Measurements from ENCODE around the gene LGALS4.
"Not testable (repeated sequence)": the region's sequence is repeated elsewhere in the genome, so short reads cannot be mapped to it uniquely, and the experiment has no call there.

The LGALS4 gene

DNA sequence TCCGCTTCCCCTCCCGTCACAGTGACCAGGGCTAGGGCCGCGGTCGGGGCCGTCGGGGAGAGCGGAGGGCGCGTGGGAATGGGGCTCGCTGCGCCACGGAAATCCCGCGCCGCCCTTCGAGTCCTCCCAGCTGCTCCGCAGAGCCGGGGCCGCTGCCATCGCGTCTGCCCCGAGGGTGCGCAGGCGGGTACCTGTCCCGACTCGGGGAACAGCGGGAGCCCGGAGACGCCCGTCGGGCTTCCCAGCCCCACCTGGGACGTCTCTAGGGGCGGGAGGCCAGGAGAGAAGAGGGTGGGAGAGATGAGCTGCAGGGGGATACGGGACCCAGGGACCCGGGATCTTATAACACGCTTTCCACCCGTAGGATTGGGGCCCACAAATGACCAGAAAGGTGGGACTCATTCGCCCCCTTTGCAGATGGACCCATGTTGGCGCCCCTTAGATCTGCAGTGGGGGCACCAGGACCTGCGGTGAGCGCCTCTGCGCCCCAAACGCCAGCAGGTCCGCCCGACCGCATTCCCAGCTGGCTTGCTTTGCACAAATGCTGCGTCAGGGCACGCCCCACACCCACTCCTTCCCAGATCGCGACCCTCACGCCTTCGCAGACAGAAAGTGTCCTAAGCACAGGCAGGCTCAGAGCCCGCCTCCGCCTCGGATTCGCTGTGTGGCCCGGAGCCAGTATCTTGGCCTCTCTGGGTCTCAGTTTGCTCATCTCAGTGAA is 42.4 kb downstream of the LGALS4 start:
- not testable (repeated sequence) for DNase-seq

DNA sequence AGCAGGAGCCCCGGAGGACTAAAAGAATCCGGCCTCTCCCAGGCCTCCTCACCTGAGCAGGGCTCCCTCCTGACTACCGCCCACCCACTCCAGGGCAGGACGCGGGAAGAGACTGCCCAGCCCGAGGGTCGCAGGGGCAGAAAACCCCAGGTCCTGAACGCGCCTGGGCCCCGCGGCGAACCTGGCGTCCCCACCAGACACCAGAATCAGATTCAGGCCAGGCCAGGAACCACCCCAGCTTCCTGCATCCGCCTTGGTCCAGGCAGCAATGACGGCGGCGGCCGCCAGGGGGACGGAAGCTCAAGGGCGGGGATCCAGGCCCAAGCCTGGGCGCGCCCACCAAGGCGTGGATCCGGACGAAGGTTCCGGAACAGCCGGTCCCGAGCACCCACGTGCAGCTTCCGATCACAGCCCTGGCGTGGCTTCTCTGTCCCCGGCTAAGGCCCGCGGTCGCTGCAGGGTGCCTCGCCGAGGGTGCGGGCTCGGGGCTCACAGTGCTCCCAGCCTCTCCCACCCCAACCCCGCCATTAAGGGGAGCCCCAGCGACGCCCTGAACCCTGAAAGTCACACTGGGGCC is 43.0 kb downstream of the LGALS4 start:
- peak; percentile 83 to 91 (median 87) for DNase-seq

DNA sequence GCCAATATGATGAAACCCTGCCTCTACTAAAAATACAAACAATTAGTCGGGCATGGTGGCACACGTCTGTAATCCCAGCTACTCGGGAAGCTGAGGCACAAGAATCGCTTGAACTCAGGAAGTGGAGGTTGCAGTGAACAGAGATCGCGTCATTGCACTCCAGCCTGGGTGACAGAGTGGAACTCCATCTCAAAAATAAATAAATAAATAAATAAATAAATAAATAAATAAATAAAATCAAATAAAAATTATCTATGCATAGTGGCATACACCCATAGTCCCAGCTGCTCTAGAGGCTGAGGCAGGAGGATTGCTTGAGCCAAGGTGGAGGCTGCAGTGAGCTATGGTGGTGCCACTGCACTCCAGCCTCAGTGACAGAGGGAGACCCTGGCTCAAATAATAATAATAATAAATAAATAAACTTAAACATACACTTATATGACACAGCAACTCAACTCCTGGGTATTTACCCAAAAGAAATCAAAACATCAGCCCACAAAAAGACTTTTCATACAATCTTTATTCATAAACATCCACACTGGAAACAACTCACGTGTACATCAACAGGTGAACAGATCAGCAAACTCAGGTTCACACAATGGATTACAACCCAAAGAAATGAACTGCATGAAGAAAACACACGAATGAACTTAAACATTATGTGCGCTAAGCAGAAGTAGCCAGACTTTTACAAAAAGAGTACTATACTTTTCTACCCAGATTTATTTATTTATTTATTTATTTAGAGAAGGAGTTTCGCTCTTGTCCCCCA is 46.3 kb downstream of the LGALS4 start:
- DNase-seq = no peak

DNA sequence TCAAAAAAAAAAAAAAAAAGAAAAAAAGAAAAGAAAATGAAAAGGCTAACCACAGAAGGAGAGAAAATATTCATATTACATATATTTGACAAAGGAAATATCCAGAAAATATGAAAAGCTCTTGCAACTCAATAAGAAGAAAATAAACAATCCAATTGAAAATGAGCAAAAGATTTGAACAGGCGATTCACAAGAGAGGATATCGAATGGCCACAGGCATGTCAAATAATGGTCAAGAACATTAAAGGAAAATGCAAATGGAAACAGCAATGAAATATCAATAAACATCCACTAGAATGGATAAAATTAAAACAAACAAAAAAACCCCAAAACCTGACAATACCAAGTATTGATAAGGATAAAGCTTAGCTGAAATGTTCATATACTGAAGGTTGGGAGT is 47.5 kb downstream of the LGALS4 start:
- DNase-seq = no peak

DNA sequence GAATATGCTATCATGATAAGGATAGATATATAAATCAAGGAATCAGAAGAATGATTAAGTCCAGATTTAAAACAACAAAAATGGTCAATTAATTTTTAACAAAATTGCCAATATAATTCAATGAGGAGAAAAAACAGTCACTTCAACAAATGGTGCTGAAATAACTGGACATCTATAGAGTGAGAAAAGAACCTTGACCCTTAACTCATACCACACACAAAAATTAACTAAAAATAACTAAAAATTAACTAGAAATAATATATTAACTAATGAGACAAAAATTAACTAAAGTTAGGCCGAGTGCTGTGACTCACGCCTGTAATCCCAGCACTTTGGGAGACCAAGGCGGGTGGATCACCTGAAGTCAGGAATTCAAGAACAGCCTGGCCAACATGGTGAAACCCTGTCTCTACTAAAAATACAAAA is 48.9 kb downstream of the LGALS4 start:
- DNase-seq = no peak

DNA sequence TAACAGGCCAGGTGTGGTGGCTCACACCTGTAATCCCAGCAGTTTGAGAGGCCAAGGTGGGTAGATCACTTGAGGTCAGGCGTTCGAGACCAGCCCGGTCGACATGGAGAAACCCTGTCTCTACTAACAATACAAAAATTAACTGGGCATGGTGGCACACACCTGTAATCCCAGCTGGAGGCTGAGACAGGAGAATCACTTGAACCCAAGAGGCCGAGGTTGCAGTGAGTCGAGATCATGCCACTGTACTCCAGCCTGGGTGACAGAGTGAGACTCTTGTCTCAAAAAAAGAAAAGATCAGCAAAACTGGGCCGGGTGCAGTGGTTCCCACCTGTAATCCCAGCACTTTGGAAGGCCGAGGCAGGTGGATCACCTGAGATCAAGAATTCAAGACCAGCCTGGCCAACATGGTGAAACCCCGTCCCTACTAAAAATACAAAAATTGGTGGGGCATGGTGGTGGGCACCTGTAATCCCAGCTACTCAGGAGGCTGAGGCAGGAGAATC is 50.8 kb downstream of the LGALS4 start:
- not testable (repeated sequence) for DNase-seq

DNA sequence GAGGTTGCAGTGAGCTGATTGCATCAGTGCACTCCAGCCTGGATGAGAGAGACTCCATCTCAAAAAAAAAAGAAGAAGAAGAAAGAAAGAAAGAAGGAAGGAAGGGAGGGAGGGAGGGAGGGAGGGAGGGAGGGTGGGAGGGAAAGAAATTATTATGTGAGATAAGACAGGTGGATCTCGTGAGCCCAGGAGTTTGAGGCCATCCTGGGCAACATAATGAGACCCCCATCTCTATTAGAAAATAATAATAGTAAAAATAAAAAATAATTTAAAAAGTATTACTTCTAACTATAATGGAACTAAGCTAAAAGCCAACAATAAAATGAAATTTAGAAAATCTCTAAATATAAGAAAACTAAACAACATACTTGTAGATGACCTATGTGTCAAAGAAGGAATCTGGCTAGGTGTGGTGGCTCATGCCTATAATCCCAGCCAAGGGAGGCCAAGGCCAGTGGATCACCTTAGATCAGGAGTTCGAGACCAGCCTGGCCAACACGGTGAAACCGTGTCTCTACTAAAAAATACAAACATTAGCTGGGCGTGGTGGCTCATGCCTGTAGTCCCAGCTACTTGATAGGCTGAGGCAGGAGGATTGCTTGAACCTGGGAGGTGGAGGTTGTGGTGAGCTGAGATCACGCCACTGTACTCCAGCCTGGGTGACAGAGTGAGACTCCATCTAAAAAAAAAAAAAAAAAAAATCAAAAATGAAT is 51.8 kb downstream of the LGALS4 start:
- not testable (repeated sequence) for DNase-seq

DNA sequence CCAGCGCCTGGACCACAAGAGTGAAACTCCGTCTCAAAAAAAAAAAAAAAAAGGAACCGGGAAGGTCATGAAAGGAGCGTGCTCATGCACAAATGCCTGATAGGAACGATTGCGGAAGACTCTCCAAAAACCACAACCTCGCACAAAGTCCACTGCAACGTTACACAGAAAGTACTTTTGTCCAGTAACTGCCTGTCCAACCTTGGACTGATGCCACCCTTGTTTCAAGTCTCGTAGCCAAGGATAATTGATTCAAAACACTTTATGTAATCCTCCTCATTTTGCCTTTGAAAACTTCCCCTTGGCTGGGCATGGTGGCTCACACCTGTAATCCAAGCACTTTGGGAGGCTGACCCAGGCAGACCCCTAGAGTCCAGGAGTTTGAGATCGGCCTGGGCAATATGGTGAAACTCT is 53.1 kb downstream of the LGALS4 start:
- DNase-seq = no peak

DNA sequence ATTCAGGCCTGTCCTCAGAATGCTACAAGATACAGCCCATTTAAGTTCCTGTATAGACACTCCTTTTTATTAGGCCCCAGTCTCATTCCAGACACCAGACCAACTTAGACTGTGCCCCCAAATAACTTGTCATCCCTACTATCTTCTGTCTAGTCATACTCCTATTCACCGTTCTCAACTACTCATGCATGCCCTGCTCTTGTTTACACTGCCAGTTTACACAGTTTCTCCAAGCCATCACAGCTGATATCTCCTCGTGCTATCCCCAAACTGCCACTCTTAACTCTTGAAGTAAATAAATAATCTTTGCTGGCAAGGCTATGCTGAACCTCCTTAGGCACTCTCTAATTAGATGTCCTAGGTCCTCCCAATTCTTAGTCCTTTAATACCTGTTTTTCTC is 58.5 kb downstream of the LGALS4 start:
- not testable (repeated sequence) for DNase-seq

DNA sequence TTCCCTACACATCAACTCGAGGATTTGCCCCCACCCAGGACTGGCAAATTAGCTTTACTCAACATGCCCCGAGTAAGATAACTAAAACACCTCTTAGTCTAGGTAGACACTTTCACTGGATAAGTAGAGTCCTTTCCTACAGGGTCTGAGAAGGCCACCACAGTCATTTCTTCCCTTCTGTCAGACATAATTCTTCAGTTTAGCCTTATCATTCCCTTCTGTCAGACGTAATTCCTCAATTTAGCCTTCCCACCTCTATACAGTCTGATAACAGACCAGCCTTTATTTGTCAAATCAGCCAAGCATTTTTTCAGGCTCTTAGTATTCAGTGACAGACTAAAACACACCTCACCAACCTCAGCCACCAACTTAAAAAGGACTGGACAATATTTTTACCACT is 59.0 kb downstream of the LGALS4 start:
- DNase-seq = not testable (repeated sequence)
